Retinal pigment epithelial cell (primary cell): ENCODE measurements around the gene UBE2V1.
A peak's percentile ranks its signal among the peaks of the same experiment; 100 is the strongest.

Experiments
- DNase-seq: peaks from one replicate; pipeline ENCODE4 v3.0.0-alpha.2; 2010; ENCODE audit warnings: low read depth
- H3K4me3 ChIP-seq: 2 replicates; pipeline ENCODE4 v1.5.1; 2011; ENCODE audit warnings: mild to moderate bottlenecking, low read length, control low read depth, moderate library complexity
- TF ChIP-seq, protein P1 (sequence below): conservative IDR thresholded peaks from 2 replicates; pipeline ENCODE4 v1.5.1; 2011; ENCODE audit warnings: low read depth, low read length, control low read depth, inconsistent platforms

The UBE2V1 gene

DNA sequence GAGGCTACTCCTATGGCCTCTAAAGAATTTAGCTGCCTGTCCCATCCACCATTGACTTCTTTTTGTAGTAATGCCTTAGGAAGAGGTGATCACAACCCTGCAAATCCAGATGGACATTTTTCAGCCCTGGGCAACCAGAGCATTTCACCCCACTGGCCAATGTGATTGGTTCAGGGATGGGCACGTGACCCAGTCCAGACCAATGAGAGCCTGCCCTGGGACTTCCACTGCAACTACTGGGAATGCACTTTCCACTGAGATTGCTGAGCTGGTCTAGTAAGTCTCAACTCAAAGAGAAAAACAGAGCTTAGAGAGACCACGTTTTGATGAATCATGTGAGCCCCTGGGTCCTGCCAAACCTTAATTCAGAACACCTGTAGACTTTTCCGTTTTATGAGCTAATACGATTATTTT is 8.9 kb upstream of the UBE2V1 start:
- no peak overlapping the region for H3K4me3 ChIP-seq
- TF ChIP-seq, protein P1, sequence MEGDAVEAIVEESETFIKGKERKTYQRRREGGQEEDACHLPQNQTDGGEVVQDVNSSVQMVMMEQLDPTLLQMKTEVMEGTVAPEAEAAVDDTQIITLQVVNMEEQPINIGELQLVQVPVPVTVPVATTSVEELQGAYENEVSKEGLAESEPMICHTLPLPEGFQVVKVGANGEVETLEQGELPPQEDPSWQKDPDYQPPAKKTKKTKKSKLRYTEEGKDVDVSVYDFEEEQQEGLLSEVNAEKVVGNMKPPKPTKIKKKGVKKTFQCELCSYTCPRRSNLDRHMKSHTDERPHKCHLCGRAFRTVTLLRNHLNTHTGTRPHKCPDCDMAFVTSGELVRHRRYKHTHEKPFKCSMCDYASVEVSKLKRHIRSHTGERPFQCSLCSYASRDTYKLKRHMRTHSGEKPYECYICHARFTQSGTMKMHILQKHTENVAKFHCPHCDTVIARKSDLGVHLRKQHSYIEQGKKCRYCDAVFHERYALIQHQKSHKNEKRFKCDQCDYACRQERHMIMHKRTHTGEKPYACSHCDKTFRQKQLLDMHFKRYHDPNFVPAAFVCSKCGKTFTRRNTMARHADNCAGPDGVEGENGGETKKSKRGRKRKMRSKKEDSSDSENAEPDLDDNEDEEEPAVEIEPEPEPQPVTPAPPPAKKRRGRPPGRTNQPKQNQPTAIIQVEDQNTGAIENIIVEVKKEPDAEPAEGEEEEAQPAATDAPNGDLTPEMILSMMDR = no peak
- no peak for DNase-seq

DNA sequence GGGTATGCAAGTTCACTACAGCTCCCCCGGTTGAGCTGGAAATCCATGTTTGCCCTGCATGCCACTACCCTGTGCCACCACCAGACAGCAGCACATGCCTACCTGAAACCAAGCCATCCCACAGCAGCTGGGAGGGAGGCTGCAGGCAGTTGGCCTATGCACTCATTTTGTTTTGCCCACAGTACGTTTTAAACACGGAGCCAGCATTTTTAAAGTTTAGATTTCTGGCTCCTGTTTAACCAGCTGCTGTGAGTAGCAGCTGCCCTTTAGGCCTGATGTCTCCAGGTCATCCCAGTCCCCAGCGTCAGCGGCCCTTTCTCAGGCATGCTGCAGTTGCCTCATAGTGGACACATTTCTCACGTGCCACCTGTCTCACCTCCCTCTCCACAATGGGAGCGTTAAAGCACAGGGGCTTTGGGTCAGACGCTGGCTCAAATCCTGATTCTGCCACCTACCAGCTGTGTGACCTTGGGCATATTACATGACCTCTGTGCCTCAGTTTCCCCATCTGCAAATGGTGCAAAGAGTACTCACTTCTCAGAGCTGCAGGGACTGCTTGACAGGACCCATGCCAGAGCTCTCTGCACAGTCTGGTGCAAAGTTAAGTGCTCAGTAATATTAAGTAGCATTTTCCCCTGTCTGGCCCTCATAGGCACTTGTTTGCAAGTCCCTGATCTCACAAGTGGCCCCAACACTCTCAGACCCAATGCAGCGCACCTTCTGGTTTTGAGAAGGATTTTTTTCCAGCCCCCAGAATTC is 8.2 kb upstream of the UBE2V1 start:
- DNase-seq = no peak
- H3K4me3 ChIP-seq = no peak overlapping the region
- TF ChIP-seq, protein P1 = peak; percentile 96

DNA sequence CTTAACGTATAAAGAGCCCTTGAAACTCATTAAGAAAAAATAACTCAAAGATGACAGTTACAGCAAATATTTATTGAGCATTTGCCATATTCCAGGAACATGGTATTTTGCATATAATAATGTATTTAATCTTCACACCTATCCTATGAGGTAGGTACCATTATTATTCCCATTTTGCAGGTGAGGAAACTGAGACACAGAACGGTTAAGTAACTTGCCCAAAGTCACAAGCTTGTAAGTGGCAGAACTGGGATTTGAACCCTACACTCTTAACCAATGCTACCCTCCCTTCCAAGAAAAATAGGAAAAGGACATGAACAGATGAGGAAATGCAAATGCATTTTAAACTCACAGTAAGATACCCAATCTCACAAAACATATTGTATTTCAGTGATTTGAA is 5.3 kb upstream of the UBE2V1 start:
- DNase-seq = no peak
- no peak overlapping the region for H3K4me3 ChIP-seq
- TF ChIP-seq, protein P1 = no peak

DNA sequence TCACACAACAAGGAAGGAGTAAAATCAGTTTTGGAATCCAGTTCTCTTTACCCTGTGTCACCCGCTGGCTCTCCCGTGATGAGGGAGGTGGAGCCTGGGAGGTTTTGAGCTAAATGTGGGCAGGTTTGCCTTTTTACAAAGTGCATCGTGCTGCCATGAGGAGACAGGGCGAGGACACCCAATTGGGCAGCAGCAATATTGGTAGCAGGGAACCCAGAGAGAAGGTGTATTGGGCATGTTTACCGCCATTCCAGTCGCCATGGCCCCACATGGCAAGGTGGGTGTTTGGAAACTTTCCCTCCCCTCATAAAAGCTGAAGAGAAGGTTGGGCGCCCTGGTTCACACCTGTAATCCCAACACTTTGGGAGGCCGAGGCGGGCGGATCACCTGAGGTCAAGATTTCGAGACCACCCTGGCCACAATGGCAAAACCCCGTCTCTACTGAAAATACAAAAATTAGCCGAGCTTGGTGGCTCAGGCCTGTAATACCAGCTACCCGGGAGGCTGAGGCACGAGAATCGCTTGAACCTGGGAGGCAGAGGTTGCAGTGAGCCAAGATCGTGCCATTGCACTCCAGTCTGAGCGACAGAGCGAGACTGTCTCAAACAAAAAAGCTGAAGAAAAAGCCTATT is 3.5 kb upstream of the UBE2V1 start:
- TF ChIP-seq, protein P1 = no peak
- DNase-seq = no peak
- H3K4me3 ChIP-seq = peak overlapping the region; percentile 82

DNA sequence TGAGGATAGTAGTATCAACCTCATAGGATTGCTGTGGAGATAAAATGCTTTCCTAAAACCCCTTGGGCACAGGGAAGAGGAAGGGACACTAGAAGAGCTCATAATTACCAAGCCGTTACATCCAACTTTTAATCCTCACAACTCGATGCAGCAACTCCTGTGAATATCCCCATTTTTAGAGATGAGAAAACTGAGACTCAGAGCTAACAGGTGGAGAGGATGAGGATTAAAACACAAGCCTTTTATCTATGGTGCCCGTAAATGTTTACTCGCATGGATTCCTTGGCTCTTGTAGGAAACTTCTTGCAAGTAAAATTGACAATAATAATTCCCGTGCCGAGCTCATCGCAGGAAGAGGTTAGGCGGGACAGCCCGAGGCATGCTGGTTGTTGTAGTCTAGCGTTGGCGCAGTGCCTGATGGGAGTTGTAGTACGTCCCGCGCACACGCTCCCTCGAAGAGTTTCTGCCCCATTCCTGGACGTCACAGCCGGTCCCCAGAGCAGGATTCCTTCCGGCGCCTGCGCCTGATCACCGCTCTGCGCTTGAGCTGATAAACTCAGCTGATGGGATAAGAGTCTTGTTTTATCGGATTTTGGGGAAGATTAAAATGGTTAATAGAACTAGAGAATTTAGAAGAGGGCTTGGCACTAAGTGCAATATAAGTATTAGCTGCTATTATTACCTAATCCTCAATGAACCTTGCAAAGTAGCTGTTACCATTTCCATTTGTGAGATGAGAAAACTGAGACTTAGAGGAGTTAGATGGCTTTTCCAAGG is 2.8 kb upstream of the UBE2V1 start:
- TF ChIP-seq, protein P1 = no peak
- peak overlapping the region; percentile 82 for H3K4me3 ChIP-seq
- DNase-seq = peak; percentile 89

DNA sequence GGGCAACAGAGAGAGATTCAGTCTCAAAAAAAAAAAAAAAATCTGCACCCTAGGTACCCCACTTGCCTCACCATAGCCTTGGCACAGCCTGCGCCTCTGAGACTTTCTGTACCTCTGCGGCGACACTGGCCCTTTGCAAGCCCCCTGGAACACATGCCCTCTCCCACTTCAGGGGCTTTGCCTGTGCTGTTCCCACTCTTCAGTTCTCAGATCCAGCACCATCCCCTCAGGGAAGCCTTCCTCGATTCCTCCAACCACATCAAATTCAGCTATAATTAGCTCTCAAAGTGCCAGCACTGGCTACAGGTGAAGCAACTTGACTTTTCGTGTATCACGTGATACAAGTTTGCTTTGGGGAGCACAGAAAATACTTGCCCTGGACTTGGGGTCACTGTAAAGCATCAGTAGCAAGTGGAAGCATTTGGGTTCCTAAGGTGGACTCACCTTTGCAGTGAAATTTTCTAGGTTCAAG is 2.1 kb upstream of the UBE2V1 start:
- TF ChIP-seq, protein P1 = no peak
- DNase-seq = no peak

More for the DNA sequence above, 2.1 kb upstream of the UBE2V1 start:
- peak overlapping the region; percentile 82 for H3K4me3 ChIP-seq
